ENCODE data around the gene CALML5.

Gene CALML5

GRCh38 chr10:5533098-5533731, 33.8 kb upstream of the CALML5 start:
- no peak for TF ChIP-seq CTCF (conservative IDR thresholded peaks at IDR 0.05; ENCODE audit: control insufficient read depth, insufficient read depth, low read depth, low read length)
- no peak for DNase-seq (ENCODE audit: low read depth)
- H3K4me3 ChIP-seq (ENCODE audit: control insufficient read depth, low read depth, low read length), result no peak overlapping the region

- no peak overlapping the region for H3K4me3 ChIP-seq (ENCODE audit: control insufficient read depth, low read depth, low read length)
- no peak for TF ChIP-seq CTCF (conservative IDR thresholded peaks at IDR 0.05; ENCODE audit: control insufficient read depth, insufficient read depth, low read depth, low read length)
- no peak for DNase-seq (ENCODE audit: low read depth)
Measured at GRCh38 chr10:5532618-5533097, 33.3 kb upstream of the CALML5 start.

- TF ChIP-seq CTCF (conservative IDR thresholded peaks at IDR 0.05; ENCODE audit: control insufficient read depth, insufficient read depth, low read depth, low read length), result no peak
- no peak overlapping the region for H3K4me3 ChIP-seq (ENCODE audit: control insufficient read depth, low read depth, low read length)
- DNase-seq (ENCODE audit: low read depth), result no peak
Measured at GRCh38 chr10:5532307-5532605, 32.9 kb upstream of the CALML5 start.

GRCh38 chr10:5531558-5532306, 32.4 kb upstream of the CALML5 start:
- H3K4me3 ChIP-seq (ENCODE audit: control insufficient read depth, low read depth, low read length), result no peak overlapping the region
- TF ChIP-seq CTCF (conservative IDR thresholded peaks at IDR 0.05; ENCODE audit: control insufficient read depth, insufficient read depth, low read depth, low read length), result no peak
- no peak for DNase-seq (ENCODE audit: low read depth)

- no peak overlapping the region for H3K4me3 ChIP-seq (ENCODE audit: control insufficient read depth, low read depth, low read length)
- no peak for TF ChIP-seq CTCF (conservative IDR thresholded peaks at IDR 0.05; ENCODE audit: control insufficient read depth, insufficient read depth, low read depth, low read length)
- DNase-seq (ENCODE audit: low read depth), result no peak
Measured at GRCh38 chr10:5530846-5531557, 31.6 kb upstream of the CALML5 start.

- no peak for DNase-seq (ENCODE audit: low read depth)
- TF ChIP-seq CTCF (conservative IDR thresholded peaks at IDR 0.05; ENCODE audit: control insufficient read depth, insufficient read depth, low read depth, low read length), result no peak
- no peak overlapping the region for H3K4me3 ChIP-seq (ENCODE audit: control insufficient read depth, low read depth, low read length)
Measured at GRCh38 chr10:5530412-5530806, 31.0 kb upstream of the CALML5 start.

Data from fibroblast of mammary gland (primary cell).